Measurements from ENCODE around the gene ERG28.

Gene ERG28

GRCh38 chr14:75658957-75659356 is 1.7 kb downstream of the ERG28 start:
- no peak for DNase-seq

GRCh38 chr14:75657331-75657730 is 3.3 kb downstream of the ERG28 start:
- no peak for DNase-seq

- no peak for DNase-seq
These were observed 5.4 kb downstream of the ERG28 start for GRCh38 chr14:75655235-75655634.

GRCh38 chr14:75654127-75654732 is 6.4 kb downstream of the ERG28 start:
- DNase-seq = peak in 13 of 14 donors; percentile 10 to 75 (median 50)

GRCh38 chr14:75653563-75653962 is 7.1 kb downstream of the ERG28 start:
- no peak for DNase-seq

GRCh38 chr14:75650253-75651058 is 10.2 kb downstream of the ERG28 start:
- DNase-seq = no peak

- no peak for DNase-seq
These were observed 10.9 kb downstream of the ERG28 start for GRCh38 chr14:75649773-75650172.

- DNase-seq = no peak
These were observed 11.3 kb downstream of the ERG28 start for GRCh38 chr14:75649337-75649736.

GRCh38 chr14:75648066-75648838 is 12.4 kb downstream of the ERG28 start:
- DNase-seq = peak in 1 of 14 donors; percentile 2

- no peak for DNase-seq
These were observed 13.0 kb downstream of the ERG28 start for GRCh38 chr14:75647640-75648039.

GRCh38 chr14:75646762-75647161 is 13.9 kb downstream of the ERG28 start:
- no peak for DNase-seq

- DNase-seq = no peak
These were observed 15.6 kb downstream of the ERG28 start for GRCh38 chr14:75645056-75645455.

- no peak for DNase-seq
These were observed 16.7 kb downstream of the ERG28 start for GRCh38 chr14:75643985-75644384.

- DNase-seq = no peak
These were observed 19.8 kb downstream of the ERG28 start for GRCh38 chr14:75640876-75641275.

- DNase-seq = peak in 12 of 14 donors; percentile 15 to 73 (median 30)
These were observed 24.5 kb downstream of the ERG28 start for GRCh38 chr14:75636100-75636692.

- DNase-seq = no peak
These were observed 25.8 kb downstream of the ERG28 start for GRCh38 chr14:75634848-75635247.

- DNase-seq = no peak
These were observed 29.2 kb downstream of the ERG28 start for GRCh38 chr14:75631453-75631831.

GRCh38 chr14:75630695-75631452 is 29.8 kb downstream of the ERG28 start:
- no peak for DNase-seq

GRCh38 chr14:75628816-75629215 is 31.9 kb downstream of the ERG28 start:
- no peak for DNase-seq

- no peak for DNase-seq
These were observed 33.3 kb downstream of the ERG28 start for GRCh38 chr14:75627406-75627805.

GRCh38 chr14:75626863-75627262 is 33.8 kb downstream of the ERG28 start:
- DNase-seq = no peak

- no peak for DNase-seq
These were observed 34.3 kb downstream of the ERG28 start for GRCh38 chr14:75626396-75626795.
